HepG2 (cell line): ENCODE results near the gene HINFP. TPM values are rescaled to one million over a fixed set of nuclear protein-coding genes. Genes with fewer than 3 reads are reported as not detected.

Experiments
- ATAC-seq: fragments of 200-7000 bp; cut with Tn5 transposase; 3 replicates; pipeline ENCODE4 v1.9.1; 2020; ENCODE audit warnings: mild to moderate bottlenecking, moderate library complexity
- BruUV-seq: library from RNA; stranded (reverse); fragments of 400-500 nt; replicated peaks from 2 replicates; lab custom pipeline; 2021; lab: Mats Ljungman, UMichigan
- CTCF ChIA-PET: fragments of 300-600 bp; formaldehyde crosslinking; extraction: SDS; loops from one replicate; lab custom pipeline; 2021; ENCODE audit warnings: low total read pairs, inconsistent platforms, low intra/inter-chr PET ratio; lab: Yijun Ruan, JAX
- POLR2A ChIA-PET: fragments of 350-600 bp; sonication (Branson Sonifier 250); formaldehyde crosslinking; loops from one replicate; lab custom pipeline; 2020; ENCODE audit warnings: antibody characterized with exemption, inconsistent platforms; lab: Yijun Ruan, JAX
- DNase-seq: peaks from one replicate; pipeline ENCODE4 v3.0.0-alpha.2; 2015; ENCODE audit warnings: low spot score
- FAIRE-seq: peaks from 3 replicates; lab custom pipeline; 2011; peaks lifted over from hg19 to GRCh38; lab: Jason Lieb, UNC
- H2AFZ ChIP-seq: one replicate; pipeline ENCODE4 v1.6.1; 2011; ENCODE audit warnings: low read length, inconsistent platforms
- H3K27ac ChIP-seq: fragments of 300-600 bp; 3 replicates; pipeline ENCODE4 v1.8.0; 2011; ENCODE audit warnings: mixed run types, mild to moderate bottlenecking, mixed read lengths, low read length, inconsistent platforms; ENCODE audit not compliant: insufficient read depth; ENCODE audit errors: extremely low read length
- H3K27me3 ChIP-seq, 2 experiments: fragments of 200-600 bp in 1 of 2; 2 replicates in 1 of 2; 3 replicates in 1 of 2; pipeline versions ENCODE4 v1.6.0 to v1.8.0; 2011; ENCODE audit warnings: low read length in 2 of 2, mild to moderate bottlenecking in 2 of 2, moderate library complexity in 2 of 2, inconsistent platforms in 1 of 2; ENCODE audit not compliant: insufficient read depth in 2 of 2, control insufficient read depth in 1 of 2
- H3K36me3 ChIP-seq, 2 experiments: fragments of 200-600 bp in 1 of 2; replicated peaks in 1 of 2; 2 replicates in 1 of 2; 3 replicates in 1 of 2; pipeline versions ENCODE4 v1.5.1 to v1.8.0; 2011; ENCODE audit warnings: low read length in 2 of 2, inconsistent platforms in 1 of 2; ENCODE audit not compliant: insufficient read depth in 2 of 2, control insufficient read depth in 1 of 2
- H3K4me1 ChIP-seq: 2 replicates; pipeline ENCODE4 v1.5.1; 2012; ENCODE audit warnings: low read length, inconsistent platforms; ENCODE audit not compliant: insufficient read depth
- H3K4me2 ChIP-seq: 2 replicates; pipeline ENCODE4 v1.6.0; 2011; ENCODE audit warnings: low read depth, low read length, inconsistent platforms
- H3K4me3 ChIP-seq, 3 experiments: fragments of 200-600 bp in 1 of 3; sonication (generic), shearing (Covaris generic) in 1 of 3; replicated peaks in 1 of 3; 2 replicates each; pipeline ENCODE4 v1.5.1; 2011 to 2016; ENCODE audit warnings: low read length in 3 of 3, inconsistent platforms in 2 of 3, low read depth in 2 of 3, mild to moderate bottlenecking in 2 of 3, control low read depth in 1 of 3, mixed read lengths in 1 of 3; ENCODE audit not compliant: insufficient read depth in 1 of 3
- H3K79me2 ChIP-seq: one replicate; pipeline ENCODE4 v1.6.1; 2011; ENCODE audit warnings: low read length, inconsistent platforms; ENCODE audit not compliant: insufficient read depth
- H3K9ac ChIP-seq: 2 replicates; pipeline ENCODE4 v1.6.0; 2011; ENCODE audit warnings: mild to moderate bottlenecking, low read depth, low read length, inconsistent platforms; ENCODE audit not compliant: insufficient read depth
- H3K9me3 ChIP-seq: 2 replicates; pipeline ENCODE4 v1.5.1; 2012; ENCODE audit warnings: mild to moderate bottlenecking, low read length
- H4K20me1 ChIP-seq: 2 replicates; pipeline ENCODE4 v1.6.0; 2011; ENCODE audit warnings: inconsistent platforms, mild to moderate bottlenecking, low read length, moderate library complexity; ENCODE audit not compliant: insufficient read depth
- EZH2 ChIP-seq: conservative IDR thresholded peaks from 2 replicates; pipeline ENCODE4 v1.6.1; 2012; ENCODE audit warnings: mild to moderate bottlenecking, low read depth, low read length, moderate library complexity
- FOXC1 ChIP-seq: sonication (generic); formaldehyde crosslinking; IDR thresholded peaks from 2 replicates; pipeline ENCODE4 v1.8.0; 2022; ENCODE audit warnings: mild to moderate bottlenecking, missing genetic modification reagents, borderline replicate concordance
- STAG1 ChIP-seq: sonication (generic); formaldehyde crosslinking; IDR thresholded peaks from 2 replicates; pipeline ENCODE4 v1.4.0; 2020; ENCODE audit warnings: missing genetic modification reagents
- STAT5B ChIP-seq: sonication (generic); formaldehyde crosslinking; IDR thresholded peaks from 2 replicates; pipeline ENCODE4 v1.4.0; 2020; ENCODE audit warnings: missing genetic modification reagents
- TEF ChIP-seq: sonication (generic); formaldehyde crosslinking; IDR thresholded peaks from 2 replicates; pipeline ENCODE4 v1.5.0; 2020; ENCODE audit warnings: missing genetic modification reagents
- ZFAT ChIP-seq: sonication (generic); formaldehyde crosslinking; conservative IDR thresholded peaks from 2 replicates; pipeline ENCODE4 v1.8.1; 2023; ENCODE audit warnings: missing genetic modification reagents, inconsistent platforms
- ZKSCAN5 ChIP-seq: sonication (generic); formaldehyde crosslinking; IDR thresholded peaks from 2 replicates; pipeline ENCODE4 v1.5.1; 2020; ENCODE audit warnings: mild to moderate bottlenecking, missing genetic modification reagents
- ZNF326 ChIP-seq: sonication (generic); formaldehyde crosslinking; IDR thresholded peaks from 2 replicates; pipeline ENCODE4 v1.4.0; 2020; ENCODE audit warnings: missing genetic modification reagents, borderline replicate concordance
- ZNF839 ChIP-seq: sonication (generic); formaldehyde crosslinking; IDR thresholded peaks from 2 replicates; pipeline ENCODE4 v1.4.0; 2020; ENCODE audit warnings: missing genetic modification reagents, mild to moderate bottlenecking, borderline replicate concordance
- ZNF841 ChIP-seq: sonication (generic); formaldehyde crosslinking; IDR thresholded peaks from 2 replicates; pipeline ENCODE4 v1.8.1; 2023; ENCODE audit warnings: missing genetic modification reagents, borderline replicate concordance
- WGBS: methylation state at CpG from one replicate; pipeline ENCODE4 v1.1.6; 2017; ENCODE audit warnings: low lambda C conversion rate; 5-methylcytosine and 5-hydroxymethylcytosine counted together
- in situ Hi-C: cut with HindIII; loops from 2 replicates; pipeline ENCODE4 v1.10.0; 2017; ENCODE audit warnings: low pct_unique_long_range_greater_than_20kb; ENCODE audit not compliant: extremely low pct_ligation_motif_present
- intact Hi-C: fragments of 100-400 bp; cut with micrococcal nuclease; formaldehyde crosslinking; loops from one replicate; pipeline ENCODE4 v1.10.0; 2022; ENCODE audit not compliant: unreplicated experiment
- polyA plus RNA-seq, 8 experiments: library from polyadenylated mRNA; depleted of rRNA in 3 of 8; stranded (reverse) in 7 of 8; unstranded in 1 of 8; fragments of >200 nt; fragmentation: Illumina TruSeq in 4 of 8; extraction: Trizol in 4 of 8; gene quantifications; 2 replicates each; pipeline versions ENCODE4 v1.2.1 to v1.2.3, GENCODE V29; 2011 to 2016; ENCODE audit warnings: low read depth in 4 of 8, missing spikeins in 1 of 8, mixed read lengths in 1 of 8; ENCODE audit not compliant: insufficient read depth in 1 of 8
- total RNA-seq, 5 experiments: library from RNA; depleted of rRNA; stranded (reverse); fragments of >200 nt; fragmentation: Illumina TruSeq; extraction: Trizol; gene quantifications; 2 replicates each; pipeline ENCODE4 v1.2.3, GENCODE V29; 2016; ENCODE audit warnings: low read depth in 1 of 5
- TF ChIP-seq, protein P1 (sequence below): sonication (generic); formaldehyde crosslinking; IDR thresholded peaks from 2 replicates; pipeline ENCODE4 v1.4.0; 2020; ENCODE audit warnings: low read depth, mild to moderate bottlenecking, missing genetic modification reagents

HINFP gene
- total and polyA plus RNA-seq, 2 of the 13 experiments (the other 11 are each of a cell fraction or from before 2014, with no cell fraction given) = 15.1 to 21.4 TPM

DNA sequence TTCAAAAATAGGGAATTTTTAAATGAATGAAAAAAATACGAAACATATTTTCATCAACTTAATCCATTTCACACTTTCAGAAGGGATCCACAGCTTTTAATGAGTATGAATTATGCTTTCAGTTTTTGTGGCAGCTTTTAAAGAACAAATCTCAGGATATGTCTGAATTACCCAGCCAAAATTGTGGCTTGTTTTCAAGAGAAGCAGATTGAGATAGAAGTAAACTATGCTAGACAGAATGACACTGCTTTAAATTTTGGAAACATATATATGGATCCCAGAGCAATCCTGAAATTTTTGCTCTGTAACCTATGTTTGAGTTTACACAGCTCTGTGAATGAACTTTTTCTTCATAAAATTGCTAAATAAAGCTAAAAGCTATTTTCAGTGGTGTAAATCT is 2.4 kb upstream of the HINFP start:
- Histone ChIP-seq H3K4me1 (peaks cover 26% of the 10 kb centered on the region), H2AFZ (no peak overlapping the region), H3K9ac (no peak overlapping the region), H3K79me2 (peaks cover 17% of the 10 kb centered on the region), H3K4me3 (no peak overlapping the region), H3K9me3 (no peaks in the 10 kb centered on the region), H3K27me3 (no peaks in the 10 kb centered on the region; a peak in 1 of 5 replicates)
- FAIRE-seq (no peak), DNase-seq (no peak), ATAC-seq (no peak)
- in situ Hi-C loops = no loop called here
- CTCF ChIA-PET = no interaction called here
- BruUV-seq = no TSS peak
- POLR2A ChIA-PET = interaction anchor here (1.3 to 3.0 kb wide), 2 partner anchors 12 to 24 kb away, joined by 3 to 28 read pairs; partner anchors contain the start of gene C2CD2L
- 94% methylated on average over 1 of the region's 1 CpG for WGBS
- TF ChIP-seq TEF (CRISPR knock-in tag) (no peak), ZFAT (CRISPR knock-in tag) (no peak), ZNF841 (CRISPR knock-in tag) (no peak), FOXC1 (CRISPR knock-in tag) (no peak), ZKSCAN5 (CRISPR knock-in tag) (no peak), ZNF326 (CRISPR knock-in tag) (no peak), EZH2 (no peak), ZNF839 (CRISPR knock-in tag) (no peak), STAG1 (CRISPR knock-in tag) (no peak), STAT5B (CRISPR knock-in tag) (no peak)
- TF ChIP-seq, protein P1, sequence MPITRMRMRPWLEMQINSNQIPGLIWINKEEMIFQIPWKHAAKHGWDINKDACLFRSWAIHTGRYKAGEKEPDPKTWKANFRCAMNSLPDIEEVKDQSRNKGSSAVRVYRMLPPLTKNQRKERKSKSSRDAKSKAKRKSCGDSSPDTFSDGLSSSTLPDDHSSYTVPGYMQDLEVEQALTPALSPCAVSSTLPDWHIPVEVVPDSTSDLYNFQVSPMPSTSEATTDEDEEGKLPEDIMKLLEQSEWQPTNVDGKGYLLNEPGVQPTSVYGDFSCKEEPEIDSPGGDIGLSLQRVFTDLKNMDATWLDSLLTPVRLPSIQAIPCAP (CRISPR knock-in tag) = no peak
- TF ChIP-seq, all 625 proteins: peak for 0
- Histone ChIP-seq H4K20me1 (no peaks in the 10 kb centered on the region), H3K27ac (no peak overlapping the region), H3K36me3 (peaks cover 6 to 8% of the 10 kb centered on the region in 2 experiments), H3K4me2 (no peak overlapping the region)
- intact Hi-C loops = no loop called here
